C4-2B (cell line): ENCODE measurements around the gene SAPCD1.
"Not testable (repeated sequence)": the region's sequence is repeated elsewhere in the genome, so short reads cannot be mapped to it uniquely, and the experiment has no call there.

Experiments
- CTCF ChIP-seq: fragments of 450-650 bp; conservative IDR thresholded peaks from 2 replicates; pipeline ENCODE4 v1.5.1; 2017; ENCODE audit warnings: mild to moderate bottlenecking
- ZFX ChIP-seq: fragments of 450-650 bp; IDR thresholded peaks from 2 replicates; pipeline ENCODE4 v1.6.1; 2017

DNA sequence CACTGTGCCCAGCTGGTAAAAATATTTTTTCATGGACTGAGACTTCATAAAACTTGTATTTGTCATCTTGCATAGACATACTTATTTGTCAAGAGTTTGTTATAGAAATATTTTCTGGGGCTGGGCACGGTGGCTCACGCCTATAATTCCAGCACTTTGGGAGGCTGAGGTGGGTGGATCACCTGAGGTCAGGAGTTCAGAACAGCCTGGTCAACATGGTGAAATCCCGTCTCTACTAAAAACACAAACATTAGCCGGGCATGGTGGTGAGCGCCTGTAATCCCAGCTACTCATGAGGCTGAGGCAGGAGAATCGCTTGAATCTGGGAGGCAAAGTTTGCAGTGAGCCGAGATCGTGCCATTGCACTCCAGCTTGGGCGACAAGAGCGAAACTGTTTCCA lies 46.1 kb downstream of the SAPCD1 start:
- TF ChIP-seq CTCF, ZFX: not testable (repeated sequence)
